Fibroblast of villous mesenchyme (primary cell): Measurements from ENCODE around the gene NLRP9. TPM values are rescaled to one million over a fixed set of nuclear protein-coding genes. Genes with fewer than 3 reads are reported as not detected.

Experiments used
- DNase-seq: peaks from one replicate; pipeline ENCODE4 v3.0.0-alpha.2; 2010; ENCODE audit warnings: low read depth
- H3K4me3 ChIP-seq: 2 replicates; pipeline ENCODE4 v1.5.1; 2011; ENCODE audit warnings: low read depth, mild to moderate bottlenecking, low read length
- CTCF ChIP-seq: IDR thresholded peaks from 2 replicates; pipeline ENCODE4 v1.5.1; 2012; ENCODE audit warnings: low read depth, mild to moderate bottlenecking, low read length; ENCODE audit not compliant: insufficient read depth
- total RNA-seq: library from RNA; depleted of rRNA; stranded (reverse); fragments of >200 nt; gene quantifications from 2 replicates; pipeline ENCODE4 v1.2.3, GENCODE V29; 2012

NLRP9 gene
- total RNA-seq, 1 donor, result not detected

GRCh38 chr19:55702131-55702627 lies 36.0 kb downstream of the NLRP9 start:
- no peak for TF ChIP-seq CTCF
- peak; percentile 5 for DNase-seq
- no peak overlapping the region for H3K4me3 ChIP-seq

- TF ChIP-seq CTCF, result no peak
- no peak overlapping the region for H3K4me3 ChIP-seq
- no peak for DNase-seq
These were observed 37.4 kb downstream of the NLRP9 start for GRCh38 chr19:55700813-55701212.

GRCh38 chr19:55699221-55699620 lies 39.0 kb downstream of the NLRP9 start:
- DNase-seq, result no peak
- no peak for TF ChIP-seq CTCF

GRCh38 chr19:55698256-55698655 lies 39.9 kb downstream of the NLRP9 start:
- no peak for DNase-seq
- H3K4me3 ChIP-seq, result no peak overlapping the region
- no peak for TF ChIP-seq CTCF

More at GRCh38 chr19:55699221-55699620, 39.0 kb downstream of the NLRP9 start:
- H3K4me3 ChIP-seq, result no peak overlapping the region

GRCh38 chr19:55697698-55698097 lies 40.5 kb downstream of the NLRP9 start:
- TF ChIP-seq CTCF, result no peak
- DNase-seq, result no peak

GRCh38 chr19:55697069-55697440 lies 41.1 kb downstream of the NLRP9 start:
- no peak for TF ChIP-seq CTCF
- no peak for DNase-seq
- no peak overlapping the region for H3K4me3 ChIP-seq

More at GRCh38 chr19:55697698-55698097, 40.5 kb downstream of the NLRP9 start:
- no peak overlapping the region for H3K4me3 ChIP-seq
